Measurements from ENCODE around the gene CDCA7. TPM values are rescaled to one million over a fixed set of nuclear protein-coding genes. Genes with fewer than 3 reads are reported as not detected.
"Not testable (repeated sequence)": the region's sequence is repeated elsewhere in the genome, so short reads cannot be mapped to it uniquely, and the experiment has no call there.

Gene CDCA7
- total RNA-seq, 2 donors from 2014 or later, result 22.8 to 28.3 TPM

DNA sequence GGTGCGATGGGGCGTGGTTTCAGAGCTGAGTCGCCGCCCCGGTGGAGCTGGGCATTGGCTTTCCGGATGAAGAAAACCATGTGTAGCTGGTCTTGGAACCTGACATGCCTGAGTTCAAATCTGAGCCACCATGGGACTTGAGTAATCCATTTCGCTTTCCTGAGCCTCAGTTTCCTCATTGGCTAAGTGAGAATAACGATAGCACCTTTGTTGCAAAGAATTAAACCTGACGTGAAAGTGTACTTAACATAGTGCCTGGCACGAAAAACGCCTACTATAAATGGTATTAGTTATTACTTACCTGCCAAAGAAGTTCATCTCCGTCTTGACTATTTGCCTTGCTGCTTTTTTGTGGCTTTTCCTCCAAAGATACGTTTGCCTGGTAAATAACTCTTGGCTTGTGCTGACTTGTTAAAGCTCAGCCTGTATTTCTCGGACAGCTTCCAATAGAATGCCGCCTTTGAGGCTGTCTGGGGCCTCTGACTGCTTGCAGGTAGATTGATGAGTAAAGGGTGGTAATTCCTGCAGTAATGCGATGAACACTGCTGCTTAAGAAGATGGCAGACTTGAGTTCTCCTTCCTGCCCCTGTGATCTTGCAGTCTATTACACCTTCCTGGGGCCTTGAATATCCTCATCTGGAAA is 1.3 kb downstream of the CDCA7 start:
- peak; percentile 9 for ATAC-seq

GRCh38 chr2:173357346-173357745 is 2.7 kb downstream of the CDCA7 start:
- no peak for ATAC-seq
- DNase-seq, result no peak
- intact Hi-C loops (cut with DNase I, micrococcal nuclease), result no loop called here

More for the DNA sequence above, 1.3 kb downstream of the CDCA7 start:
- DNase-seq, result peak in 1 of 2 donors; percentile 42
- intact Hi-C loops (cut with DNase I, micrococcal nuclease), result no loop called here

DNA sequence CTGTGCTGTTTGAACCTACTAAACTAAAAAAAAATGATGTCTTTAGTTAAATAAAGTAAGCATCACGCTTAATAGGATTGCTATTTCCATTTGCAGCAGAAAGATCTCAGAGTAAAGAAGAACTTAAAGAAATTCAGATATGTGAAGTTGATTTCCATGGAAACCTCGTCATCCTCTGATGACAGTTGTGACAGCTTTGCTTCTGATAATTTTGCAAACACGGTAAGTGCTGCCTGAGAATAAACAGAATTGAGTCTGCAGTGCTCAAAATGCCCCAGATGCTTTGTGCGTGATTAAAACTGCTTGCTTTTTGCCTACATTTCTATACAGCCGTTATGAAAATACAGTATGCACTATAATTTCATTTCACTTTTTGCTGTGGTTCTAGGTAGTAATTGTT is 3.9 kb downstream of the CDCA7 start:
- ATAC-seq (no peak), DNase-seq (no peak)
- intact Hi-C loops (cut with DNase I, micrococcal nuclease), result no loop called here

GRCh38 chr2:173359231-173359630 is 4.6 kb downstream of the CDCA7 start:
- DNase-seq (no peak), ATAC-seq (no peak)
- intact Hi-C loops (cut with DNase I, micrococcal nuclease), result no loop called here

GRCh38 chr2:173370198-173370597 is 15.5 kb downstream of the CDCA7 start:
- no peak for ATAC-seq
- no peak for DNase-seq
- intact Hi-C loops (cut with DNase I, micrococcal nuclease), result no loop called here

GRCh38 chr2:173371023-173371422 is 16.4 kb downstream of the CDCA7 start:
- intact Hi-C loops (cut with DNase I, micrococcal nuclease), result no loop called here

DNA sequence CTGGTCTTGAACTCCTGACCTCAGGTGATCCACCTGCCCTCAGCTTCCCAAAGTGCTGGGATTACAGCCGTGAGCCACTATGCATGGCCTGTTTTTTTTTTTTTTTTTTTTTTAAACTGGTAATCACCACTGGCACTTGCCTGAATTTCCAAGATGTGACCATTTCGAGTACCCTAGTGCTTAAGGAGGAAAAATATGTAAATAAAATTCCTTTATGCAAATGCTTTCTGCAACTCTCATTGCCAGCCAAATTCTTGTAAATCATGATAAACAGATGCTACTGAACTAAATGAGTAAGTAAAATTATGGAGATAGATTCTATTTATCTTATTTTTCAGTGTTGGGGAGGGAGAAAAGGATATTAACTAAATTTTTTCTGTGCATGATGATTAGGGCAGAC is 18.6 kb downstream of the CDCA7 start:
- no peak for DNase-seq
- intact Hi-C loops (cut with DNase I, micrococcal nuclease), result no loop called here
- ATAC-seq, result no peak

More at GRCh38 chr2:173371023-173371422, 16.4 kb downstream of the CDCA7 start:
- no peak for ATAC-seq
- DNase-seq, result no peak

- no peak for DNase-seq
- intact Hi-C loops (cut with DNase I, micrococcal nuclease), result no loop called here
- ATAC-seq, result no peak
These were observed 20.0 kb downstream of the CDCA7 start for GRCh38 chr2:173374634-173375033.

- ATAC-seq; intact Hi-C loops (cut with DNase I, micrococcal nuclease); DNase-seq: not testable (repeated sequence)
These were observed 30.9 kb downstream of the CDCA7 start for GRCh38 chr2:173385534-173385933.

- intact Hi-C loops (cut with DNase I, micrococcal nuclease), result no loop called here
- ATAC-seq (no peak), DNase-seq (no peak)
These were observed 31.5 kb downstream of the CDCA7 start for GRCh38 chr2:173386021-173386737.

GRCh38 chr2:173386738-173387065 is 32.0 kb downstream of the CDCA7 start:
- ATAC-seq (no peak), DNase-seq (no peak)
- intact Hi-C loops (cut with DNase I, micrococcal nuclease), result no loop called here

DNA sequence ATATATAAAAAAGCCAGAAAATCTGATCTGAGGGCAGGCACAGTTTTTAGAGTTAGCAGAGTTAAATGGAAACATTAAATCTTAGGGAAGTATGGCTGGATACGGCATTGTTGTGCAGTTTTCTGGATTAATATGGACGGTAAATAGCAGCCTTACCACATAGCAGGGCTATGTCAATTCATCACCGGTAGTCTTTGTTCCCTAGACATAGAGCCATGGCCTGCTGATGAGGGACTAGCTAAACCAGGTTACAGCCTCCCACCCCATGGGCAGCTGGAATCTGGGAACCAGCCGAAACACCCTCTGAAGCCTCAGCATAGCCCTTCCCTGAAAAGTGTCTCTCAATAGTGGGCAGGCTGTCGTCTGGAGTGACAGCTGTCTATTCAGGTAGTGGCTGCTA is 32.4 kb downstream of the CDCA7 start:
- intact Hi-C loops (cut with DNase I, micrococcal nuclease), result no loop called here
- no peak for DNase-seq
- no peak for ATAC-seq

- ATAC-seq, result no peak
- no peak for DNase-seq
- intact Hi-C loops (cut with DNase I, micrococcal nuclease), result no loop called here
These were observed 33.0 kb downstream of the CDCA7 start for GRCh38 chr2:173387660-173388059.

- DNase-seq, result no peak
- no peak for ATAC-seq
- intact Hi-C loops (cut with DNase I, micrococcal nuclease), result no loop called here
These were observed 34.1 kb downstream of the CDCA7 start for GRCh38 chr2:173388795-173389194.

GRCh38 chr2:173390036-173390435 is 35.4 kb downstream of the CDCA7 start:
- ATAC-seq (no peak), DNase-seq (no peak)
- intact Hi-C loops (cut with DNase I, micrococcal nuclease), result no loop called here

DNA sequence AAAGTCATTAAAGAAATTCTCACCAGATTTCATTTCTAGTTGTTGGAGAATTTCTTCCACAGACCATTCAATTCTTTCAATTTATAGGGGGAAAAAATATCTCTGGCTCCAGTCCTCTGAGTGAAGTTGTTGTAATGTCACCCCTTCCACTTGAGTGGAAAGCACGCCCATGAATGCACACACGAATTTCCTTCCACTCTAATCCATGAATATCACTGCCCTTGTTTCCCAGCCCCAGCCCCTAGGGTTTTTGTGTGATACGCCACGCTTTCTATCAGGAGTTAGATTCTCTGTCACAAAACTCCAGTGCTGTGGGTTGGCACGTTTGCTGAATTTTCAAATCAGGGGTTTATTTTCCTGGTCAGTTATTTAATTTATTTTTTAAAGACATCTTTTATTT is 38.1 kb downstream of the CDCA7 start:
- ATAC-seq (no peak), DNase-seq (no peak)
- intact Hi-C loops (cut with DNase I, micrococcal nuclease), result no loop called here

- ATAC-seq (no peak), DNase-seq (no peak)
- intact Hi-C loops (cut with DNase I, micrococcal nuclease), result no loop called here
These were observed 38.5 kb downstream of the CDCA7 start for GRCh38 chr2:173393186-173393585.

GRCh38 chr2:173393636-173394035 is 39.0 kb downstream of the CDCA7 start:
- ATAC-seq (no peak), DNase-seq (no peak)
- intact Hi-C loops (cut with DNase I, micrococcal nuclease), result no loop called here

GRCh38 chr2:173394091-173394974 is 39.7 kb downstream of the CDCA7 start:
- intact Hi-C loops (cut with DNase I, micrococcal nuclease), result no loop called here
- ATAC-seq, result no peak
- no peak for DNase-seq
